Measurements from ENCODE around the gene SLU7.

SLU7 gene

GRCh38 chr5:160385496-160385895, 33.4 kb downstream of the SLU7 start:
- H3K9me3 Mint-ChIP-seq: peaks cover 6% of the 10 kb centered on the region
- no peaks in the 10 kb centered on the region for H3K4me1 Mint-ChIP-seq
- H3K27ac Mint-ChIP-seq (ENCODE audit: low read depth): no peak overlapping the region
- DNase-seq (ENCODE audit: low spot score in 2 of 2): no peak
- peaks cover 16% of the 10 kb centered on the region for H3K27me3 Mint-ChIP-seq
- no peaks in the 10 kb centered on the region for H3K36me3 Mint-ChIP-seq (ENCODE audit: insufficient read depth)
- H3K4me3 Mint-ChIP-seq: no peak overlapping the region
- no peak for ATAC-seq (replicated peaks; ENCODE audit: extremely low read depth, poor library complexity, severe bottlenecking)

GRCh38 chr5:160384681-160385080, 34.2 kb downstream of the SLU7 start:
- no peak for DNase-seq (ENCODE audit: low spot score in 2 of 2)
- peaks cover 6% of the 10 kb centered on the region for H3K9me3 Mint-ChIP-seq
- H3K27ac Mint-ChIP-seq (ENCODE audit: low read depth): no peak overlapping the region
- H3K27me3 Mint-ChIP-seq: peaks cover 23% of the 10 kb centered on the region
- ATAC-seq (replicated peaks; ENCODE audit: extremely low read depth, poor library complexity, severe bottlenecking): no peak
- no peaks in the 10 kb centered on the region for H3K36me3 Mint-ChIP-seq (ENCODE audit: insufficient read depth)
- no peaks in the 10 kb centered on the region for H3K4me1 Mint-ChIP-seq
- no peak overlapping the region for H3K4me3 Mint-ChIP-seq

DNA sequence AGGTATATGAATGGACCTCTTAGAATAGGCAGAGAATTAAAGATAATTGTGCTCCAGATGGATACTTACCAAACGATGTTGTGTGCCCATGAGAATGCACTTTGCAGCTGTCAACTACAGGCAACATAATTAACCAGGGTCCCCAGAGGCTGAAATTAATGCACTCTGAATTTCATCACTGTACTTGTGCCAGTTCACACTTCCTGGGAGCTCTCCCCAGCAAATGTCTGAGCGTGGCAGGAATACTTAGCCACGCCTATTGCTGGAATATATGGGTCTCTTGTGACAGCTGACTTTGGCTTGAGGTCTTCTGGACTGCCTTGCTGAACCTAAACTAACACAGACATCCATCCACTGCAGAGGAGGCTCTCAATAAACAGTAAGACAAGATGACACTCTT, 36.5 kb downstream of the SLU7 start:
- no peak for DNase-seq (ENCODE audit: low spot score in 2 of 2)
- no peaks in the 10 kb centered on the region for H3K36me3 Mint-ChIP-seq (ENCODE audit: insufficient read depth)
- peaks cover 40% of the 10 kb centered on the region for H3K27me3 Mint-ChIP-seq
- H3K27ac Mint-ChIP-seq (ENCODE audit: low read depth): no peak overlapping the region
- no peak overlapping the region for H3K4me3 Mint-ChIP-seq
- no peaks in the 10 kb centered on the region for H3K4me1 Mint-ChIP-seq
- no peak for ATAC-seq (replicated peaks; ENCODE audit: extremely low read depth, poor library complexity, severe bottlenecking)
- H3K9me3 Mint-ChIP-seq: no peaks in the 10 kb centered on the region

GRCh38 chr5:160380041-160380440, 38.8 kb downstream of the SLU7 start:
- H3K4me1 Mint-ChIP-seq: no peaks in the 10 kb centered on the region
- no peaks in the 10 kb centered on the region for H3K9me3 Mint-ChIP-seq
- H3K27me3 Mint-ChIP-seq: peaks cover 60% of the 10 kb centered on the region
- no peak overlapping the region for H3K27ac Mint-ChIP-seq (ENCODE audit: low read depth)
- H3K36me3 Mint-ChIP-seq (ENCODE audit: insufficient read depth): no peaks in the 10 kb centered on the region
- no peak overlapping the region for H3K4me3 Mint-ChIP-seq
- DNase-seq (ENCODE audit: low spot score in 2 of 2) (no peak), ATAC-seq (replicated peaks; ENCODE audit: extremely low read depth, poor library complexity, severe bottlenecking) (no peak)

GRCh38 chr5:160379511-160379910, 39.4 kb downstream of the SLU7 start:
- Mint-ChIP-seq H3K36me3 (ENCODE audit: insufficient read depth) (no peaks in the 10 kb centered on the region), H3K4me1 (no peaks in the 10 kb centered on the region), H3K27ac (ENCODE audit: low read depth) (no peak overlapping the region), H3K4me3 (no peak overlapping the region), H3K27me3 (peaks cover 65% of the 10 kb centered on the region), H3K9me3 (no peaks in the 10 kb centered on the region)
- ATAC-seq (replicated peaks; ENCODE audit: extremely low read depth, poor library complexity, severe bottlenecking) (no peak), DNase-seq (ENCODE audit: low spot score in 2 of 2) (no peak)

GRCh38 chr5:160378330-160378729, 40.6 kb downstream of the SLU7 start:
- Mint-ChIP-seq H3K4me1 (no peaks in the 10 kb centered on the region), H3K4me3 (no peak overlapping the region), H3K27ac (ENCODE audit: low read depth) (no peak overlapping the region), H3K36me3 (ENCODE audit: insufficient read depth) (no peaks in the 10 kb centered on the region), H3K9me3 (no peaks in the 10 kb centered on the region), H3K27me3 (peaks cover 77% of the 10 kb centered on the region)
- no peak for ATAC-seq (replicated peaks; ENCODE audit: extremely low read depth, poor library complexity, severe bottlenecking)
- no peak for DNase-seq (ENCODE audit: low spot score in 2 of 2)

DNA sequence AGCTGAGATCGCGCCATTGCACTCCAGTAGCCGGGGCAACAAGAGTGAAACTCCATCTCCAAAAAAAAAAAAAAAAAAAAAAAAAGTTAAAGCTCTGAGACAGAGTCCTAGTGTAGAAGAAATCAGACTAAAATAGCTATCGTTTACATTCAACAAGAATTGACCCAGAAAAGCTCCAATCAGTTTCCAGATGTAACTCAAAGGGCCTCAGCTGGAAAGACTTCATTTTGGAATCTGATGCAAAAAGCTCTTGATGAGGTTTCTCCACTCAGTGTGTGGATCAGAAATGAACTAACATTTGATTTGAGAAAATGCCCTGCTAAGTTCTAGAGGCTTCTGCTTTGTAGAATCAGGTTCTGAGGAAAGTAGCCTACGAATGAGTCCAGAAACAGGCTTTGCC, 41.2 kb downstream of the SLU7 start:
- peaks cover 84% of the 10 kb centered on the region for H3K27me3 Mint-ChIP-seq
- DNase-seq (ENCODE audit: low spot score in 2 of 2): no peak
- no peak for ATAC-seq (replicated peaks; ENCODE audit: extremely low read depth, poor library complexity, severe bottlenecking)
- no peak overlapping the region for H3K4me3 Mint-ChIP-seq
- no peaks in the 10 kb centered on the region for H3K36me3 Mint-ChIP-seq (ENCODE audit: insufficient read depth)
- H3K9me3 Mint-ChIP-seq: no peaks in the 10 kb centered on the region
- no peak overlapping the region for H3K27ac Mint-ChIP-seq (ENCODE audit: low read depth)
- no peaks in the 10 kb centered on the region for H3K4me1 Mint-ChIP-seq

DNA sequence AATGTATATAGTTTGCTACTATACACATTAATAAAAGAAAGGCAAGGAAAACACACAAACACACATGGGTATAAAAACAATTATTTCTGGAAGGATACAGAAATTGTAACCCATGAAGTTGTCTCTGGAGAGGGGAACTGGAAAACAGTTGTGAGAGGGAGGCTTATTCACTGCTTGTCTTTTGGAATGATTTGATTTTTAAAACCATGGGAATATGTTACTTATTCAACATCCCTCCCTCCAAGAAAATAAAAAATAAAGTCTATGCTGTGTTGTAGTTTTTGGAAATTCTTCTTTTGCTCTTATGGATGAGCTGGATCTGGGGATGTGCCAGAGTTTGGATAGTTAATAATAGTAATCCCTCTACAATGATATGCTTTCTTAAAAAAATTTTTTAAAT, 42.5 kb downstream of the SLU7 start:
- no peak for ATAC-seq (replicated peaks; ENCODE audit: extremely low read depth, poor library complexity, severe bottlenecking)
- Mint-ChIP-seq H3K27ac (ENCODE audit: low read depth) (no peak overlapping the region), H3K9me3 (no peaks in the 10 kb centered on the region), H3K4me3 (no peak overlapping the region), H3K36me3 (ENCODE audit: insufficient read depth) (no peaks in the 10 kb centered on the region), H3K4me1 (no peaks in the 10 kb centered on the region), H3K27me3 (peaks cover 89% of the 10 kb centered on the region)
- DNase-seq (ENCODE audit: low spot score in 2 of 2): no peak

GRCh38 chr5:160375701-160376100, 43.2 kb downstream of the SLU7 start:
- H3K4me3 Mint-ChIP-seq: no peak overlapping the region
- no peaks in the 10 kb centered on the region for H3K9me3 Mint-ChIP-seq
- DNase-seq (ENCODE audit: low spot score in 2 of 2) (no peak), ATAC-seq (replicated peaks; ENCODE audit: extremely low read depth, poor library complexity, severe bottlenecking) (no peak)
- no peaks in the 10 kb centered on the region for H3K4me1 Mint-ChIP-seq
- H3K27me3 Mint-ChIP-seq: peaks cover 89% of the 10 kb centered on the region
- no peak overlapping the region for H3K27ac Mint-ChIP-seq (ENCODE audit: low read depth)
- H3K36me3 Mint-ChIP-seq (ENCODE audit: insufficient read depth): no peaks in the 10 kb centered on the region

GRCh38 chr5:160375166-160375565, 43.7 kb downstream of the SLU7 start:
- no peaks in the 10 kb centered on the region for H3K36me3 Mint-ChIP-seq (ENCODE audit: insufficient read depth)
- H3K4me3 Mint-ChIP-seq: no peak overlapping the region
- H3K27me3 Mint-ChIP-seq: peaks cover 90% of the 10 kb centered on the region
- H3K4me1 Mint-ChIP-seq: no peaks in the 10 kb centered on the region
- no peak for ATAC-seq (replicated peaks; ENCODE audit: extremely low read depth, poor library complexity, severe bottlenecking)
- DNase-seq (ENCODE audit: low spot score in 2 of 2): no peak
- no peaks in the 10 kb centered on the region for H3K9me3 Mint-ChIP-seq
- H3K27ac Mint-ChIP-seq (ENCODE audit: low read depth): no peak overlapping the region

GRCh38 chr5:160371294-160371693, 47.6 kb downstream of the SLU7 start:
- Mint-ChIP-seq H3K4me1 (peaks cover 10% of the 10 kb centered on the region), H3K4me3 (peak overlapping the region; percentile 43), H3K27ac (ENCODE audit: low read depth) (no peak overlapping the region), H3K36me3 (ENCODE audit: insufficient read depth) (no peaks in the 10 kb centered on the region), H3K27me3 (peaks cover 94% of the 10 kb centered on the region), H3K9me3 (no peaks in the 10 kb centered on the region)
- ATAC-seq (replicated peaks; ENCODE audit: extremely low read depth, poor library complexity, severe bottlenecking) (no peak), DNase-seq (ENCODE audit: low spot score in 2 of 2) (no peak)

- Mint-ChIP-seq H3K9me3 (no peaks in the 10 kb centered on the region), H3K36me3 (ENCODE audit: insufficient read depth) (no peaks in the 10 kb centered on the region), H3K27ac (ENCODE audit: low read depth) (no peak overlapping the region), H3K27me3 (peaks cover 88% of the 10 kb centered on the region), H3K4me3 (peak overlapping the region; percentile 43), H3K4me1 (peaks cover 10% of the 10 kb centered on the region)
- DNase-seq (ENCODE audit: low spot score in 2 of 2) (no peak), ATAC-seq (replicated peaks; ENCODE audit: extremely low read depth, poor library complexity, severe bottlenecking) (no peak)
Observed at GRCh38 chr5:160370713-160371034, 48.2 kb downstream of the SLU7 start.

GRCh38 chr5:160369990-160370712, 48.7 kb downstream of the SLU7 start, which contains the start of gene C1QTNF2:
TSS of gene C1QTNF2 (minus strand) at chr5:160370626. CDS start at chr5:160355011, 15,615 bp downstream.
- peaks cover 87% of the 10 kb centered on the region for H3K27me3 Mint-ChIP-seq
- H3K27ac Mint-ChIP-seq (ENCODE audit: low read depth): no peak within 1 kb of the TSS
- DNase-seq (ENCODE audit: low spot score in 2 of 2): no peak
- peak within 1 kb of the TSS; percentile 43 for H3K4me3 Mint-ChIP-seq
- no peaks in the 10 kb centered on the region for H3K9me3 Mint-ChIP-seq
- ATAC-seq (replicated peaks; ENCODE audit: extremely low read depth, poor library complexity, severe bottlenecking): no peak
- peaks cover 10% of the 10 kb centered on the region for H3K4me1 Mint-ChIP-seq
- no peaks in the 10 kb centered on the region for H3K36me3 Mint-ChIP-seq (ENCODE audit: insufficient read depth)
